DOHH2 (cell line): ENCODE measurements around the gene F8.

Source experiments
- CTCF ChIP-seq: fragments of 200-600 bp; sonication (generic); IDR thresholded peaks from one replicate; pipeline ENCODE4 v1.5.1; 2014; ENCODE audit warnings: antibody characterized with exemption, mild to moderate bottlenecking, low read depth, low read length; ENCODE audit not compliant: poor library complexity, severe bottlenecking
- EZH2phosphoT487 ChIP-seq: fragments of 200-600 bp; sonication (generic); IDR thresholded peaks from 2 replicates; pipeline ENCODE4 v1.6.1; 2017; ENCODE audit warnings: borderline replicate concordance, mild to moderate bottlenecking, antibody characterized with exemption, low read length, moderate library complexity, mixed read lengths

- TF ChIP-seq CTCF (no peak), EZH2phosphoT487 (no peak)
Observed at GRCh38 chrX:154968353-154968752, 54.2 kb downstream of the F8 start.
